Calu3 (cell line): ENCODE data around the gene CD22. TPM values are rescaled to one million over a fixed set of nuclear protein-coding genes. Genes with fewer than 3 reads are reported as not detected.

ENCODE experiments used
- BruUV-seq: library from RNA; stranded (reverse); fragments of 400-500 nt; replicated peaks from 2 replicates; lab custom pipeline; 2021; lab: Mats Ljungman, UMichigan
- CTCF ChIA-PET: fragments of 300-600 bp; sonication (Branson Sonifier 250); formaldehyde crosslinking; loops from one replicate; lab custom pipeline; 2022; ENCODE audit warnings: antibody characterized with exemption; lab: Charles Lee
- DNase-seq: peaks from one replicate; pipeline ENCODE4 v3.0.0; 2022
- H3K27ac Mint-ChIP-seq: one replicate; pipeline ENCODE4 v1.8.0; 2022; ENCODE audit warnings: mixed read lengths; ENCODE audit not compliant: unreplicated experiment
- H3K27me3 Mint-ChIP-seq: one replicate; pipeline ENCODE4 v1.8.0; 2022; ENCODE audit warnings: mixed read lengths; ENCODE audit not compliant: unreplicated experiment
- H3K36me3 Mint-ChIP-seq: one replicate; pipeline ENCODE4 v1.8.0; 2022; ENCODE audit warnings: mild to moderate bottlenecking, moderate library complexity, mixed read lengths; ENCODE audit not compliant: insufficient read depth, unreplicated experiment
- H3K4me1 Mint-ChIP-seq: one replicate; pipeline ENCODE4 v1.8.0; 2022; ENCODE audit warnings: mild to moderate bottlenecking, low read depth, mixed read lengths; ENCODE audit not compliant: unreplicated experiment
- H3K4me3 Mint-ChIP-seq: one replicate; pipeline ENCODE4 v1.8.0; 2022; ENCODE audit warnings: mild to moderate bottlenecking, low read depth, moderate library complexity, mixed read lengths; ENCODE audit not compliant: unreplicated experiment
- H3K9me3 Mint-ChIP-seq: one replicate; pipeline ENCODE4 v1.8.0; 2022; ENCODE audit warnings: low read depth, mixed read lengths; ENCODE audit not compliant: unreplicated experiment
- CTCF ChIP-seq: fragments of 200-600 bp; IDR thresholded peaks from one replicate; pipeline ENCODE4 v1.8.0; 2022; ENCODE audit warnings: antibody characterized with exemption; ENCODE audit not compliant: unreplicated experiment
- intact Hi-C: fragments of 100-400 bp; cut with micrococcal nuclease; formaldehyde crosslinking; loops from one replicate; pipeline ENCODE4 v1.10.0; 2022; ENCODE audit not compliant: unreplicated experiment
- total RNA-seq: library from RNA; stranded (reverse); gene quantifications from 2 replicates; pipeline ENCODE4 v1.2.3, GENCODE V29; 2022

The CD22 gene
- total RNA-seq, 1 experiment from 2014 or later, result 5.9 TPM

- H3K9me3 Mint-ChIP-seq, result no peaks in the 10 kb centered on the region
- BruUV-seq, result no TSS peak
- CTCF ChIA-PET, result interaction anchor here (1.2 kb wide), 1 partner anchor 9 kb away, joined by 4 read pairs; no protein-coding TSS in a partner anchor
- H3K27me3 Mint-ChIP-seq, result no peaks in the 10 kb centered on the region
- H3K27ac Mint-ChIP-seq, result no peak overlapping the region
- DNase-seq, result no peak
- H3K4me3 Mint-ChIP-seq, result no peak overlapping the region
- H3K36me3 Mint-ChIP-seq, result peaks cover 14% of the 10 kb centered on the region
- TF ChIP-seq CTCF, result no peak
- peaks cover 49% of the 10 kb centered on the region for H3K4me1 Mint-ChIP-seq
- intact Hi-C loops, result no loop called here
Measured at GRCh38 chr19:35315883-35316282, 13.1 kb upstream of the CD22 start.

- BruUV-seq, result no TSS peak
- intact Hi-C loops, result no loop called here
- peaks cover 14% of the 10 kb centered on the region for H3K36me3 Mint-ChIP-seq
- CTCF ChIA-PET, result interaction anchor here (0.6 to 1.2 kb wide), 2 partner anchors 10 to 358 kb away, joined by 3 to 4 read pairs; no protein-coding TSS in a partner anchor
- H3K27me3 Mint-ChIP-seq, result no peaks in the 10 kb centered on the region
- no peak overlapping the region for H3K27ac Mint-ChIP-seq
- H3K4me1 Mint-ChIP-seq, result peaks cover 48% of the 10 kb centered on the region
- no peak for TF ChIP-seq CTCF
- no peaks in the 10 kb centered on the region for H3K9me3 Mint-ChIP-seq
- H3K4me3 Mint-ChIP-seq, result no peak overlapping the region
- DNase-seq, result no peak
Measured at GRCh38 chr19:35316560-35316959, 12.4 kb upstream of the CD22 start.

- Mint-ChIP-seq H3K27ac (peak overlapping the region; percentile 97), H3K4me1 (peaks cover 38% of the 10 kb centered on the region), H3K27me3 (no peaks in the 10 kb centered on the region), H3K9me3 (peaks cover 2% of the 10 kb centered on the region), H3K36me3 (peaks cover 14% of the 10 kb centered on the region), H3K4me3 (no peak overlapping the region)
- BruUV-seq, result no TSS peak
- DNase-seq, result no peak
- intact Hi-C loops, result no loop called here
- TF ChIP-seq CTCF, result no peak
- CTCF ChIA-PET, result interaction anchor here (0.7 kb wide), 1 partner anchor 1184 kb away, joined by 7 read pairs; no protein-coding TSS in a partner anchor
Measured at GRCh38 chr19:35317464-35318043, 11.4 kb upstream of the CD22 start.

GRCh38 chr19:35318679-35319448 is 10.1 kb upstream of the CD22 start:
- Mint-ChIP-seq H3K36me3 (peaks cover 14% of the 10 kb centered on the region), H3K4me3 (peak overlapping the region; percentile 34), H3K27me3 (no peaks in the 10 kb centered on the region), H3K27ac (peak overlapping the region; percentile 97), H3K4me1 (peaks cover 25% of the 10 kb centered on the region), H3K9me3 (peaks cover 2% of the 10 kb centered on the region)
- intact Hi-C loops, result no loop called here
- TF ChIP-seq CTCF, result no peak
- DNase-seq, result peak; percentile 91
- CTCF ChIA-PET, result interaction anchor here (0.7 to 1.2 kb wide), 3 partner anchors 9 to 176 kb away, joined by 4 to 5 read pairs (median 4); no protein-coding TSS in a partner anchor
- TSS peak; percentile 91 for BruUV-seq
